WI38 (cell line): ENCODE results near the gene ZNF502.

Experiments used
- H3K4me3 ChIP-seq: 2 replicates; pipeline ENCODE4 v1.5.1; 2011; ENCODE audit warnings: low read depth, mild to moderate bottlenecking, control low read depth, low read length
- TF ChIP-seq, protein P1 (sequence below): IDR thresholded peaks from 2 replicates; pipeline ENCODE4 v1.5.1; 2012; ENCODE audit warnings: low read depth, mild to moderate bottlenecking, control low read depth, low read length

The ZNF502 gene

DNA sequence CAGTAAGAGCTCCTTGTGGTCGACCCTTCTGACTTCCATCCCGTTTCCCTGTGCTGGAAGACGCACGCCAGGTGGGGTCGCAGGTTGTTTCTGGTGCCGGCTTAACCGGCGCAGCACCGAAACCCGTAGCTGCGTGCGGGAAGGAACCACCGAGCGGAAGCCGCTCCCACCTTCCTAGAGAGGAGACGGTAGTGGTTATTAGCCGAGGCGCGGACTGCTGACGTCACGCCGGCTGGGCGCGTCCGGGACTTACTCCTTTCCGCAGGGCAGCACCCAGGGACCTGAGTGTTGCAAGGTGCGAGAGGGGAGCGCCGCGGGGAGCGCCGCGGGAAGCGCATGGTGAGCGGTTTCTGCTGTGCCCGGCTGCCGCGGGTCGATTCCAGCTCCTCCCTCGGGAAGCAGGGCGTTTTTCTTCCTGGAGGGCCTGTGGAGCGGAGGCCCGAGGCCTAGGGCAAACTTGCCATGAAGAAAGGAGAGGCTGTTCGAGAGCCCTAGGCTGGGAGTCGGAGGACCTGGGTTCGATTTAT is 17.0 kb downstream of the ZNF502 start, which contains the start of gene ZNF501:
Gene ZNF501, plus strand, starts transcription at position 252 of the 527 bp plus-strand sequence. CDS start 4,787 bp downstream, outside the sequence.
- H3K4me3 ChIP-seq = peak within 1 kb of the TSS; percentile 68
- TF ChIP-seq, protein P1, sequence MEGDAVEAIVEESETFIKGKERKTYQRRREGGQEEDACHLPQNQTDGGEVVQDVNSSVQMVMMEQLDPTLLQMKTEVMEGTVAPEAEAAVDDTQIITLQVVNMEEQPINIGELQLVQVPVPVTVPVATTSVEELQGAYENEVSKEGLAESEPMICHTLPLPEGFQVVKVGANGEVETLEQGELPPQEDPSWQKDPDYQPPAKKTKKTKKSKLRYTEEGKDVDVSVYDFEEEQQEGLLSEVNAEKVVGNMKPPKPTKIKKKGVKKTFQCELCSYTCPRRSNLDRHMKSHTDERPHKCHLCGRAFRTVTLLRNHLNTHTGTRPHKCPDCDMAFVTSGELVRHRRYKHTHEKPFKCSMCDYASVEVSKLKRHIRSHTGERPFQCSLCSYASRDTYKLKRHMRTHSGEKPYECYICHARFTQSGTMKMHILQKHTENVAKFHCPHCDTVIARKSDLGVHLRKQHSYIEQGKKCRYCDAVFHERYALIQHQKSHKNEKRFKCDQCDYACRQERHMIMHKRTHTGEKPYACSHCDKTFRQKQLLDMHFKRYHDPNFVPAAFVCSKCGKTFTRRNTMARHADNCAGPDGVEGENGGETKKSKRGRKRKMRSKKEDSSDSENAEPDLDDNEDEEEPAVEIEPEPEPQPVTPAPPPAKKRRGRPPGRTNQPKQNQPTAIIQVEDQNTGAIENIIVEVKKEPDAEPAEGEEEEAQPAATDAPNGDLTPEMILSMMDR = no peak

DNA sequence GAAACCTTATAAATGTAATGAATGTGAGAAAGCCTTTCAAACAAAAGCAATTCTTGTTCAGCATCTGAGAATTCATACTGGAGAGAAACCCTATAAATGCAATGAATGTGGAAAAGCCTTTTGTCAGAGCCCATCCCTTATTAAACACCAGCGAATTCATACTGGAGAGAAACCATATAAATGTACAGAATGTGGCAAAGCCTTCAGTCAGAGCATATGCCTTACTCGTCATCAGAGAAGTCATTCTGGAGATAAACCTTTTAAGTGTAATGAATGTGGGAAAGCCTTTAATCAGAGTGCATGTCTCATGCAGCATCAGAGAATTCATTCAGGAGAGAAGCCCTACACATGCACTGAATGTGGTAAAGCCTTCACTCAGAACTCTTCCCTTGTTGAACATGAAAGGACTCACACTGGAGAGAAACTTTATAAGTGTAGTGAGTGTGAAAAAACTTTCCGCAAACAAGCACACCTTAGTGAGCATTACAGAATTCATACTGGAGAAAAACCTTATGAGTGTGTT is 22.2 kb downstream of the ZNF502 start:
- no peak overlapping the region for H3K4me3 ChIP-seq
- TF ChIP-seq, protein P1 = no peak

DNA sequence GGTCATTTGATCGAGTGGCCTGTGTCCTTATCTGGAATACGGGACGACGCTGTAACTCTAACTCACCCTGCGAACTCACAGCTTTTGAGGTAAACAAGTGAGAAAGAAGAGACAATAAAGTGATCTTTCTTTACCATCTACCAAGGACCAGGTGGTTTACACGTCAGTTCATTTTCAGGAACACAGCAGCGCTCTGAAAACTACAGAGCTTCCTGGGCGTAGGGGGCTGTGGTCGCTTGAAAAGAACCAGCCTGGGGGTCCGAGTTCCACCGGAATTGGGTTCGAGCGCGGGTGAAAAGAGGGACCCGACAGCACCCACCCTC is 48.6 kb downstream of the ZNF502 start:
- TF ChIP-seq, protein P1 = no peak
- H3K4me3 ChIP-seq = peak overlapping the region; percentile 81

DNA sequence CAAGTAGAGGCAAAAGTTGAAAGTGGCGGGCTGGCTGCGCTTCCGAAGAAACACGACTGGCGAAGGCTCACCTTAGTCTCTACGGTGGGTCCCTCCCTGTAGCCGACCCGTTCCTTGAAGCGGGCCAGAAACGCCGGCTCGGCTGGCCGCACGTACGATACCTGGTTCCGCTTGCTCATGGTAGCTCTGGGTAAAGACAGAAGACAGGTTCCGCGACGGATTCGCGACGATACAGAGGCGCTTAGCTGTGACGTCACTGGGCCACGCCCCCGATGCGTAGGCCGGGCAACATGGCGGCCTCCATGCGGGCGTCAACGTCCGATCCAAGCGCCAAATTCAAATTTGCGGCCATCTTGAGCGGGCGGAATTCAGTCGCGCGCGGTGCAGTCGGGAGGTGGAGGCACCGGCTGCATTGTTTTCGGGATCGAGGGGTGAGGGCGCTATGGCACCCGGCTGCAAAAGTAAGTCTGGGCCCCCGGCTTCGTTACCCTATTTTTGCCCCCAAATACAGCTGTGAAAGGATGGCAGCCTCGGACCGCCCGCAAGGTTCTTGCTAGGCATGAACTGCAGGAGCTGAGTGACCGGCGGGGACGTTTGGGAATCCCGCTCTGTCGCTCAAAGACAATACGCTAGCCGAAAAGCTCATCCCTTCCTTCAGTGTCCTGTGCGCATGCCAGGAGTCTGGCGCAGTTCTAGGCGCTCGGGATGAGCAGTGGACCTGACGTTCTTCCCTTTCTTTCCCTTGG is 49.1 kb downstream of the ZNF502 start, which contains the start of the genes KIAA1143 and KIF15:
Gene KIAA1143, minus strand, starts transcription at position 196 of the 746 bp plus-strand sequence. Its CDS starts 17 bp downstream, at position 179.
Gene KIF15, plus strand, starts transcription at position 371 of the 746 bp plus-strand sequence. Its CDS starts 72 bp downstream, at position 443.
- peak within 1 kb of the TSS; percentile 81 for H3K4me3 ChIP-seq
- TF ChIP-seq, protein P1 = no peak

DNA sequence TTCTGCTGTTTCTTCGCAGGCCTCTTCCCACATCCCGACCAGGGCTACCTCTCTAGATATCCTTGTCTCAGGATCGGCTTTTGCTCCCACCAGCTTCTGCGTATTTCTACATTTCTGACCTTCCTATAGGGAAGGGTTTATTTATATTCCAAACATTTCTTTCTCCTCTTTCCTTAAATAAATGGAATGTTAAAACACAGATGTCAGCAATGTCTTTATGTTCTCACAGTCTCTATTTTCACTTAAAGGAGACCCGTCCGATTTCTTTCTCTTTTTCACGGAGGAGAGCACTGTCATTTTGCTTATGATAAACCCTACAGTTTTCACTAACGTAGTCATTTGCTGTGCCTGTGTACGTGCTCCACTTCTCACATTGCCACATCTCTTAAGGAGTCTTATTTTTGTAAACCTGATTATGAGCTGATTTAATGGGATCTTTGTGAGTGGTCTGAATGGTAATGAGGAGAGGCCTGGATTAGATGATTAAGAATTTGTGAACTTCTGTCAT is 49.8 kb downstream of the ZNF502 start:
- TF ChIP-seq, protein P1 = no peak
- peak overlapping the region; percentile 81 for H3K4me3 ChIP-seq

DNA sequence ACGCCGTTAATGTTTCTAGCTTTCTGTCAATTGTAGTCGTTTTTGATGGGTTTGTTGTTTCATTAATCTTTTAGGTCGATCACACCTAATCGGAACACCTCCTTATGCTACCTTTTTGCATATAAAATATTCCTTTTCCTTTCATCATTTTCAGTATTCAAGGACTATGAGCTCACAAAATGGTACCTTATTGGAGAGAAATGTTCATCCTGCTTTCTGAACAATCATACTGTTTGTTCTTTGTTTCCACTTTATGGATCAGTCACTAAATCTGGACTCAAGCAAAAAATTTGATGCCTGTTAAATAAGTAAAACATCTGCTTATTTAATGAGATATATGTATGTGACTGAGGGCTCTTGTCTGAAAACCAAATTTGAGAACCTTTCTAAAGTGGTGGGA is 50.2 kb downstream of the ZNF502 start:
- TF ChIP-seq, protein P1 = no peak
- H3K4me3 ChIP-seq = peak overlapping the region; percentile 81

DNA sequence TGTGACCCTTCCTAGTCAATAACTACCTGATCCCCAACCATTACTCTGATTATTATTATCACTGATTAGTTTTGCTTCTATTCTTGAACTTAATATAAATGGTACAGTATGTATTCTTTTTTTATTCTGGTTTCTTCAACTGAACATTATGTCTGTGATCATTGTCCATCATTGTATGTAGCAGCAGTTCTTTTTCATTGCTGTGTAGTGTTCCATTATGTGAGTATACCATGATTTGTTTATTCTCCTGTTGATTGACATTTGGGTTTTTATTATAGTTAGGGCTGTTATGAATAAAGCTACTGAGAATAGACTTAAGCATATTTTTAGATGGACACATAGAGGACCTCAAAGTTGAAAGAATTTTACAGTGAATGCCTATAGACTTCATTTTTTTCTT is 51.8 kb downstream of the ZNF502 start:
- no peak overlapping the region for H3K4me3 ChIP-seq
- TF ChIP-seq, protein P1 = no peak
